NCI-H2196 treated with DMSO at 0.1 percent for 48 hours (cell line): ENCODE measurements around the gene PHF13.

Experiments
- DNase-seq: peaks from one replicate; lab custom pipeline; 2025; ENCODE audit not compliant: unreplicated experiment; lab: John Stamatoyannopoulos, UW

The PHF13 gene

DNA sequence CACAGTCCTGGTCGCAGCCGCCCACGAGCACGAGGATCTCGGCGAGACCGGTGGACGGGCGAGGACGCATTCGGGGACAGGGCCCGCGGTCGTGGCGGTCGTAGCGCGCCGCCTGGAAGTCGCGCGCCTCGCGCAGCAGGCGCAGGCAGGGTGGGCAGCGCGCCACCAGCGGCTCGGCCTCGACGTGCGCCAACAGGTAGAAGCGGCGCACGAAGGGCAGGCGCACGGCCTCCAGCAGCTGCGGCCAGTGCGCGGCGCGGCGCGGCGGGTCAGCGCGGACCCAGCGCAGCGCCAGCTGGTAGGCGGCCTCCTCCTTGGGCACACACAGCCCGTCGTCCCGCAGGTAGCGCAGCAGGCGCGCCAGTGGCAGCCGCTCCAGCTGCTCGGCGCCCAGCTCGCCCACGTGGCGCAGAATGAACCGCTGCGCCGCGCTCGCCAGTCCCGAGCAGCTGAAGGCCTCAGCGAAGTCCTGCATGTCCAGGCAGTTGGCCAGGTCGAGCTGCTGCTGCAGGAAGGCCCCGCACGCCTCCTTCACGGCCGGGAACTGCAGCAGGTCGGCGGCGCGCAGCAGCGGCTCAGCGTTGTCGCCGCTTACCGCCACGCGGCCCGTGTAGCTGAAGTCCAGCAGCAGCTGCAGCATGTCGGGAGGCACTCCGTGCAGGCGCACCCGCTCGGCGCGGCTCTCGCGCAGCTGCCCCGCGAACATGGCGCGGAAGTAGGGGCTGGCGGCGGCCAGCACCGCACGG is 11.4 kb upstream of the PHF13 start:
- no peak for DNase-seq

DNA sequence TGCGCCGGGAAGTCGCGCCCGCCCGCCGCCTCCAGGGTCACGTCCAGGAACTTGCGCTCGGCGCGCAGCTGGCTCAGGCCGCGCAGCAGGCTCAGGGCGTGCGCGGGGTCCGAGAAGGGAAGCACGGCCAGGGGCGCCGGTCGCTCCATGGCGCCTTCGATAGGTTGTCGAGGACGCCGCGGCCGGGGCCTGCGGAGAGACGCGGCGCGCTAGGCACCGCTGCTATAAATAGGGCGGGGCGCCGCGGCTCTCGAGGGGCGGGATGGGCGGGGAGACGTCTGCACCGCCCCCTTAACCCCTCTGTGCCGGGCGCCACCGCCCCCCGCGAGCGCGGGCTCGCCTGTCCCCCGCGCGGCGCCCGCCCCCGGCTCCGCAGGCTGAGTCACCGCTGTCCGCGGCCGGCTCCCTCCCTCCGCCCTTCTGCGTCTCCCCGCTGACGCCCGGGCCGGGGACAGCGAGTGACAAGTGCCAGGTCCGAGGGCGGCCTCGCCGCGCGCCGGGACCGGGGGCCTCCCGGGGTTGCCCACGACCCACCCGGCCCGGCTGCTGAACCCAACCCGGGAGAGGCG is 10.8 kb upstream of the PHF13 start, which contains the start of gene KLHL21:
KLHL21 (minus strand) TSS at position 201 of the 569 bp plus-strand sequence; CDS start at position 149, 52 bp downstream.
- peak; percentile 80 for DNase-seq

DNA sequence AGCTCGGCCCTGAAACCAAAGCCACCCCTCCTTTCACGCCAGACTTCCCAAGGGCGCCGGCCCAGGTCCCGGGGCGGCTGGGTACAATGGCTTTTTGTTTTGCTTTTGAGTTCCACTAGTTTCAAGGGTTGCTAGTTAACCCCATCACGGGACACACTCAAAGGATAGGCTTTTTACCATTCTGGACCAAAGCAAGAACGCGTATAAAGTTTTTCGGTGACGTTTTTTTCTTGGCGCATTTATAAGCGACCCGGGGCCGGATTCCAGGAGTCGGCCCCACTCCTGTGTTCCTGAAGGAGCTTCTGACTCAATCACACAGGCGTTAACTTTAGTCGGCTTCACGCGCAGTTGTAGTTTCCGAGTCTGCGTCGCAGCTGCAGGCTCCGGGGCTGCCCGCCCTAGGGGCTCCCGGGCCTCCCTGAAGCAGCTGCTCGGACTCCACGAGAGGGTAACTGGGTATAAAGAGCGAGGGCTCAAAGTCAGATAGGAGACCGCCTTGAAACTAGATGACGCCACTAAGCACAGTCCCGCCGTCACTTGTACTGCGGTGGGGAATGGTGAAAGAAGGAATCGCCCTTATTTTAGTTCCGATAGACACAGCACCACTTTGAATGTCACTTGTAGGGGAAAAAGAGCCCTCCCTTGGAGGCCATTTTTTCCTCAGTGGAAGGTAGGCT is 10.2 kb upstream of the PHF13 start:
- DNase-seq, result no peak

DNA sequence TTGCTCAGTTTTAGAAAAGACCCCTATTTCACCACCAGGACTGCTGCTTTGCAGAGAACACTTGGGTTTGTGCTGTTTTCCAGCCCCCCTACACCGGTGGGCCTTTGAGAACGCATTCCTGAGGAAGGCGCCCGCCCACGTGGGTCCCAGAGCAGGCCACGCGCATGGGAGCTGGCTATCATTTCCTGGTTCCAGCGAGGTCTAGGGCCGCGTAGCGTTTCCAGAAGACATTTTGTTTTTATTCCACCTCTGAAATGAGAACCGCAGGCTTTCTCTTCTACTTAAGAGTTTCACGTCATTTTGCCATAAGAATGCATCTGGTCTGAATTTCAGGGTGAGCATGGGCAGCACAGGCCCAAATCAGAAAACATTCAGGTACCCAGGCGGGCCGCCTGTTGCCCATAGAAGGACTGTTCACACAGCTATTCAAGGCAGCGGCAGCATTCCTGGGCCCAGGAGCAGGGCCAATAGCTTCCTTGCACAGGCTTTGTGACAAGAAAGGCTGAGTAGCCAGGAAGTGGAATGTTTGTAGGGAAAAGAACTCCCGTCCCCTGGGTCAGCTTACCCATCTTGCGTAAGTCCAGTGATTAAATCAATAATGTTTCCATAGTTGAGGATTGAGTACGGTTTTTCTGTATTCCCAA is 9.5 kb upstream of the PHF13 start:
- no peak for DNase-seq

DNA sequence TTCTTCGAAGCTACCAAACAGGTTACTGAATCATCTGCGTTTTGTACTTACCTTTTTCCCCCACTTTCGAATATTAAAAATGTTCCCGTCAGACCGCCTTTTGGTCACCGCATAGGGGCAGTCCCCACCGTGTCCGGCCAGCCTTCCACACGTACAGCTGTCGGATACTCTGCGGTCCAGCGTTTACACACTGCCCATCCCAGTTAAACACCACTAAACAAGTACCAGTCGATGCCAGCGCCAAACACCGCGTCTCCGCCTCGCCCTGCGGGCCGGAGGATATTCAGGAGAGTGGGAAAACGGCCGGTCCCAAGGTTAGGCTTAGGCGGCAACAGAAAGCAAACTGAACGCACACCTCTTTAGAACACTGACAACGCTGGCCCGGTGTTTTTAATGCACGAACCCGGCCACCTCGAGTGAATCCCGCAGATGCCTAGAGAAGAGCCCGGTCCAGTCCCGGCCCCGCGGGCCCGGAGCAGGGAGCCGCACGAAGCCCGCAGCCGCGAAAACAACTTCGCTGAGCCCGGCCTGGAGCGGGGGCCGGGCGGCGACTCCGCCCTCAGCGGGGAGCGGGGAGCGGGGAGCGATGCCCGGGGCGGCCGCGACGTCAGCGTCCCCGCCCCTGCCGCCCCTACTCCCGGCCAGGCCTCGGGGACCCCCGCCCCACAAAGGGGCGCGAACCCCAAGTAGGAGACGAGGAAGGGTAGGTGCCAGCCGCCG is 730 bp upstream of the PHF13 start:
- DNase-seq, result no peak

GRCh38 chr1:6614019-6614928 is 743 bp downstream of the PHF13 start:
- DNase-seq, result no peak

DNA sequence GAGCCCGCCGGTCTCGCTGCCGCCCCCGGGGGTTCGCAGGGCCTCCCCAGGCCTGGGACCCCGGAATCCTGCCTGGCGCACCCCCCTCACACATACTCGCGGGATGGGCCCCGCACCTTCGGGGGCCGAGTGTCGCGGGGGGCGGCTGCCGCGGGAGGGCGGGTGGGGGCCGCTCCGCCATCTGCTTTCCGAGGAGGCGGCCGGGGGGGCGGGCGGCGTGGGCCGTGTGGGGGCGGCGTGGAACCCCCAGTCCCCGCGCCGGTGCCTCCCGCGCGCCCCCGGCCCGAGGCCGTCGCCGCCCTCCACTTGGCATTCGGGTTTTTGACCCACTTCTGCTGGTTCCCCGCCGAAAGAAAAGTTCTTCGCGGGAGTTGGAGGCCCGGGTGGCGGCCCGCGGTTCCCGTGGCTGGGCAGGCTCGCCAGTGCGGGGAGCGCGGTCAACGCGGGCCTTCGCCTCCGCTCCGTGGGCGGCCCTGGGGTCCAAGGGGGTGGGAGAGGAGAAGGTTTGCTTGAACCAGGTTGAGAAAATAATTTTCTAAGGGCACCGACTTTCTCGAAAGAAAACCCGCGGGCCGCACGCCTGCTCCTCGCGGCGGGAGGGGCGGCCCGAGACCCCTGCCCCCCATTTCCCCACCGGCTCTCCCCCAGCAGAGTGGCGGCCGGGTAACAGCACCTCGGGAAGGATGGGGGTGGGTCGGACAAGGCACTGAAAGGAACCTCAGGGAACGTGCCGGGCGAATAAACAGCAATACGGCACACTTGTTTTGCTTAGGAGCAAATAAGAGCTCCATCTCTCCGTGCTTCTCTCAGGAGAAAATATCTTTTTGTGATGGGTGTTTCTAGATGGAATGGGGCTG is 1.6 kb downstream of the PHF13 start:
- DNase-seq, result no peak

- DNase-seq, result no peak
Measured at GRCh38 chr1:6619045-6619444, 5.5 kb downstream of the PHF13 start.

DNA sequence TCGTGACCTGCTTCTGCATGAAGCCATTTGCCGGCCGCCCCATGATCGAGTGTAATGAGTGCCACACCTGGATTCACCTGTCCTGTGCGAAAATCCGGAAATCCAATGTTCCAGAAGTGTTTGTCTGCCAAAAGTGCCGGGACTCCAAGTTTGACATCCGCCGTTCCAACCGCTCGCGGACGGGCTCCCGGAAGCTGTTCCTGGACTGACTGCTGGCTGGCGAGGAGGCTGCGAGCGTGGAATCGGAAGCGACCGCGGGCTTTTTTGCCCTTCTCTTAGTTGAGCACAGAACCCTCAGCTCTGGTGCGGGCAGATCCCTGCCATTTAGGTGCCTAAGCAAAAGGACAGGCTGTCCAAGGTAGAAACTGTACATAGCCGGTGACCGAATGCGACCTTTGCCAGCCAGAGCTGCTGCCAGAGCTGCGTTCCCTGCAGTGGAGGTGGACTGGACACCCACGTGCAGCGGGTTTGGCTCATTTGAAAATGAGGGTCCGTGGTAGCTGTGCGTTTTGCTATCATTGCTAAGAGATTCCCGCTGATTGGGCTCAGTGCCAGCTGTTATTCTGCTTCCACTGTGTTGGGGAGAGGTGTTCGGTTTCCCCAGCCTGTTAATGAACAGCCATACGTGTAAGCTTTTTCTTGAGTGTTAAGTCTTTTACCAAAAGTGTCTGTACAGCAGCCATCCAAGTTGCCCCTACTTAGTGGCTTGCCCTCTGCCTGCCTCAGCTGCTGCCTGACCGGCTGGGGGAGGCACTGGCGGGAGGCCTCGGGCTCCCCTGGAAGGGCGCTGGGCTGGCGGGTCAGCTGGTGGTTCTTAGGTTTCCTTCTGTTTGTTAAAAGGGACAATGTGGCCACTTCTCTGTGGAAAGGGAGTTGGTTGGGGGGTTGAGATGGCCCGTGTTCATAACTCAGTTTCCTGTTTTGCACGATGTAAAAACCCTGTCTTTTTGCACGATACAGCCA is 8.2 kb downstream of the PHF13 start:
- DNase-seq, result no peak

- no peak for DNase-seq
Measured at GRCh38 chr1:6622396-6623152, 9.0 kb downstream of the PHF13 start.

GRCh38 chr1:6623269-6623965 is 9.9 kb downstream of the PHF13 start:
- no peak for DNase-seq

DNA sequence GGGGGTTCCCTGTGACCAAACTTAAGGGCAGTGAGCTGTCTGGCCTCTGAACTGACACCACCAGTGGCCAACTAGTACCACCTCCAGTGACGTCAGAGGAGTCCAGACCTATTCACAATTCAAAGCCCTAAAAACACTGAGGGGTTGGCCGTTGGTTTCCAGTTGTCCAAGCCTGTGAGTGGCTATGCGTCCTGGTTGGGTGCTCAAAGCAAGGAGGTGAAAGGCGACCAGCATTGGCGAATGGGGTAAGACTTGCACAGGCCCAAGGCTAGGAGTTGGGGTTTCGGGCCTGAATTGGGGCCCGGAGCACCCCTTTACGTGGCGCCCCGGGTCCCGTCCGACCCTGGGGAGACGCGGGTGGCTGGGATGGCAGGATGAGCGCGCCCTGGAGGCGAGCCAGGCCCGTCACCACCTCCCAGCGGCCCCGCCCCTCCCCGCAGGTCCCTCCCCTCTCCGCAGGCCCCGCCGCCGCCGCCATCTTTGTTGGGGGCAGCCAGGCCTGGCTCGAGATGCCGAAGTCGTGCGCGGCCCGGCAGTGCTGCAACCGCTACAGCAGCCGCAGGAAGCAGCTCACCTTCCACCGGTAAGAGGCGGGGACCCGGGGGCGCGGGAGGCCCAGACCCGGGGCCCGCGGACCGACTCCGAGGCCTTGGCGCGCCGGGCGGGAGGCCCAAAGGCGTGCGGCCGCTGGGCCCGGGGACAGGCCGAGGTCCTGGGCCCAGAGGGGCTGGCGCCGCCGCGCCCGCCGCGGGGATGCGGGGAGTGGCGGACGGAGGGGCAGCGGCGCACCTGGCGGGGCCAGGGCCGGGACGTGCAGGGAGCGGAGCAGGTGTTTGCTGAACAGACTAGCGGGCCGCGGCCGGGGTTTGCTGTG is 11.4 kb downstream of the PHF13 start, which contains the start of gene THAP3:
THAP3 (plus strand) TSS at position 159 of the 874 bp plus-strand sequence; CDS start at position 510, 351 bp downstream.
- peak; percentile 80 for DNase-seq

DNA sequence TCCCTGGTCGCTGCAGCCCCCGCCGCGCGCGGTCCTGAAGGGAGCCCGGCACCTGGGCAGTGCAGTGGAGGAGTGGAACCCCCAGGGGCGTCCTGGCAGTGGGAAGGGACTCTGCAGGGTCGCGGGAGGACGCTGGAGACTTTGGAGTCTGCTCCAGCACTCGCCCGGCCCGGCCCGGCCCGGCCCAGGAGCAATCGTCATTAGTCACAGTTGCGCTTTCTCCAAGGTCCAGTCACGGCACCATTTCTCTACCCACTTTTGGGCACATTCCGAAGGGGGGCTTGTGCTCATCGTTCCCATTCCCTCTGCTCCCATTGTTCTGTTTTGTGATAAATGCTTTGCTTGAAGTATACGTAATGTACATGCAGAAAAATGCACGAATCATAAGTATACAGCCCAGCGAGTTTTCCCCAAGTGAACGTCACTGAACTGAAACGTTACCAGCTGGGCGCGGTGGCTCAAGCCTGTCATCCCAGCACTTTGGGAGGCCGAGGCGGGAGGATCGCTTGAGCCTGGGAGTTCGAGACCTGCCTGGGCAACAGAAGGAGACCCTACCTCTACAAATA is 12.1 kb downstream of the PHF13 start:
- no peak for DNase-seq

DNA sequence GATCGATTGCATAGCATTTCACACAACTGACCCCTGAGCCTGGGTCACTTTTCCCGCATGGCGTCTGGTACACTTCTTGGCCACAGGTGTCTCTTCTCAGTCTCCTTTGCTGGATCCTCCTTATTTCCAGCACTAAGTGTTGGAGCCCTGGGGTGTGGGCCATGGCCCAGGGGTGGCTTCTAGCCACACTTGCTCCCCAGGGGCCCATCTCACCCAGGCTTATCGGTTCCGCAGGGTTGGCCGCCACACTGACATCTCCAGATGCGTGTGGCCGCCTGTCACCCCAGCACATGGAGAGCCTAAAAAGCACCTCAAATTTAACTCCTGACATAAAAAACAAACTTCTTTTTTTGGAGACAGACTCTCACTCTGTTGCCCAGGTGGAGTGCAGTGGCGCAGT is 13.5 kb downstream of the PHF13 start:
- no peak for DNase-seq

GRCh38 chr1:6627841-6628545 is 14.5 kb downstream of the PHF13 start:
- no peak for DNase-seq
